HG03108 (cell line): ENCODE measurements around the gene WAS.

Experiments
- ATAC-seq: cut with Tn5 transposase; IDR thresholded peaks from one replicate; pipeline ENCODE4 v1.9.1; 2021; ENCODE audit warnings: moderate library complexity; ENCODE audit not compliant: unreplicated experiment

The WAS gene

DNA sequence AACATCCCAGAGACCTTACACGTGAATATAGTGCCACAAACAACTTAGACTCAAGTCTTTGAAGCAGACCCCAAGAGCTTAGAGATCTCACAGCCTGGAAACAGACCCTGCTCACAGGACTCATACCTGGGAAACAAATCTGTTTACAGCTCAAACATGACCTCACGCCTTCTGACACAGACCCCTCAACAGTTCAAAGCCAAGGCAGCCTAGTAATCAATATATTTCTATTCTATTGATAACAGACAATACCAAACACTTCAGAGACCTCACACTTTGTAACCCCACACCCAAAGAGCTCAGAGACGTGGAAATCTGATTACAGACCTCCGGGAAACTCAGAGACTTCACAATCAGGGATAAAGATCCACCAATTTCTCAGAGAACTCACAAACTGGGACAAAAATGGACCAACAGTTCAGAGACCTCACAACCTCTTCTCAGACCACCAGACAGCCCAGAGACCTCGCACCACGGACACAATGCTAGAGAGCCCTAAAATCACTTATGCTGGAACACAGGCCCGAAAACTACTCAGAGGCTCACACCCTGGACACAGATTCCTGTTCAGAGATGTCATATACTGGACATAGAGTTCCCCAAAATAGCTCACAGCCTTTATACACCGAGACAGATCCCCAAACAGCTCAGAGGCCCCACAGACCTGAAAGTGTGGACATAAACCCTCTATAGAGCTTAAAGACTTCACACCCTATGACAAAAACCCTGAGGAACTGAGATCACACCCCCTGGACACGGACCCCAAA lies 27.7 kb downstream of the WAS start:
- no peak for ATAC-seq

DNA sequence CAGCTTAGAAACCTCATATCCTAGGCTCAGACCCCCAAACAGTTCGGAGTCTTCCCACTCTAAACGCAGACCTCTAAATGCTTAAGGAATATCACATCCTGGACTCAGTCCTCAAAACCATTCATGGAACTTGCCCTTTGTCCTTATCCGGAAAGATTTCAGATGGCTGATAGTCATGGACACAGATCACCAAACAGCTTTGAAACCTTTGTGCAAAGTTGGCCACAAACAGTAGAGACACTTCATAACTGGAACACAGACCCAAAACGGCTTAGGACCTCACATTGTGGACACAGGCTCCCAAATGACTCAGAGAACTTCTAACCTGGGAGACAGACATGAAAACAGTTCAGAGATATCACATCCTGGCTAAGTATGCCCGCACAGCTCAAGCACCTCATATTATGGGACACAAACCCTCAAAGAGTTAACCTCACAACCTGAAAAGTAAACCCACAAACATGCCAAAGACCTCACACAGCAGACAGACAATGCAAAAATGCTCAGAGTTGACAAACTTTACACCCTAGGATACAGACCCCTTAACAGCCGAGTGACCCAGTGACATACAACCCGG lies 28.4 kb downstream of the WAS start:
- no peak for ATAC-seq

DNA sequence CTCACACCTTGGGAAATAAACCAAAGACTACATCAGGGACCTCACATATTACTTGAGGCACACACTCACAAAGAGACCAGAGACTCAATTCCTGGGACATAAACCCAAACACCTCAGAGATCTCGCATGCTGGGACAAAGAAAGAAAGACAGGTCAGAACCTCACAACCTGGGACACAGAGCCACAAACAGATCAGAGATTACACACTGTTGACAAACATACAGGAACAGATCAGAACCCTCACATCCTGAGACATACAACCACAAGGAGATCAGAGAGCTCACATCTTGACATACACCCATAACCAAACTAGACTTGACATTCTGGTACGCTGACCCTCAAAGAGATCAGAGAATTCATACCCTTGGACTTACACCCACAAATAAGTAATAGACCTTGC lies 30.2 kb downstream of the WAS start:
- no peak for ATAC-seq

DNA sequence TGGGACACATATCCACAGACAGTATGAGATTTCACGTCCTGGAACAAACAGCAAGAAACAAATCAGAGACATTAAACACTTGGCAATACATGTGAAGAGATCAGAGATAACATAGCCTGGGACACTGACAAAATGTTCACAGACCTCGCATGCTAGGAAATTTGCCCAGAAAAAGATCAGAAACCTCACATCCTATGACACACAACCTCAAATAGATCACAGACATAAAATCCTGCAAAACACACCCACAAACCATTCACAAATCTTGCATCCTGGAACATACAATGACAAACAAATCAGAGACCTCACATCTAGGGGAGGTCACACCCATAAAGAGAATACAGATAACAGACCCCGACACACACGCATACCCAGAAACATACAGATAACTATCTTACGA lies 31.0 kb downstream of the WAS start:
- ATAC-seq: no peak

DNA sequence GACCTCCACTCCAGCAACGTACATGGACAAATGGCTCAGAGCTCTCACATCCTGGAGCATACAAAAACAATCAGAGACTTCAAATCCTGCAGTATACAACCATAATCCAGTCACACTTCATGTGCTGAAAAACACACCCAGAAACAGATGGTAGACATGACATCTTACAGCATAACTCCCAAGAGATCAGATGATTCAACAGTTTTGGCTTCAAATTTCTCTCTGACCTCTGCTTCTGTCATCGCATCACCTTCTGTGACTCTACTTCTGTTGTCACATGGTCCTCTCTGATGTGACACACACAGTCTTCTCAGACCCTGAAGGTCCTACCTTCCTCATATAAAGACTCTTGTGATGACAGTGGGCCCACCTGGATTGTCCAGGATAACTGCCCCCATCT lies 31.5 kb downstream of the WAS start:
- no peak for ATAC-seq

DNA sequence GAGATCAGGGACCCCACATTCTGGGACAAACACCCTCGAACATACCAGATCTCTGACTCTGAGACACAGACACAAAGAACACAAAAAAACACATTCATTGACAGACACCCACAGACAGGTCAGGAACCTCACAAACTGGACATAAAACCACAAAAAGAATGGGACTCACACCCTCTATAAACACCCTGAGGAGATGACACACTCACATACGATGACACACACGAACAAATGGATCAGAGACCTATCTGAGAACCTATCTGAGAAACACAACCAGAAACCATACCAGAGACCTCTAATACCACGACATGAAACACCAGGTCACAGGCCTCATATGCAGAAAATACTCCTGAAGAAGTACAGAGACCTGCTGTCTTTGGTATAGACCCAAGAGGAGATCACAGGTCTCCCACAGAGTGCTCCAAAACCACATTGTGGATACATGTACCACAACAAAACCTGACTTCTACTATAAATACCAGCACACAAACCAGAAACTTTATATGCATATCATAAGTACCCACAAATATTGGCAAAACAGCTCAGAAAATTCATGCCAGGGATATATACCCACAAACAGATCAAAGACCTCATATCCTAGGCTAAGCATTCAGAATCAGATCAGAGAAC lies 32.4 kb downstream of the WAS start:
- no peak for ATAC-seq

DNA sequence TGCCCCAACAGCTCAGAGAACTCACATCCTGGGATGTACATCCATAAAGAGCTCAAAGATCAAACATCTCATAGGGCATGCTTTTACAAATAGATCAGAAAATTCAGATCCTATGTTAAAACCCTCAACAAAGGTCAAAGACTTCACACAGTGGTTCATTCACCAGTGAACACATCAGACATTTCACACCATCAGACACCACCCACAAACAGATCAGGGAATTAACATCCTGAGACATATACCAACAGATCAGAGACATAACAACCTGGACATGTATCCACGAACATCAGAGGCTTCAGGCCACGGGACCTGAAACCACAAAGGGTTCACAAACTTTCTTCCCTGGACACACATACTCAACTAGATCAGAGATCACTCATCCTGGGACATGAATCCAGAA lies 36.4 kb downstream of the WAS start:
- no peak for ATAC-seq

DNA sequence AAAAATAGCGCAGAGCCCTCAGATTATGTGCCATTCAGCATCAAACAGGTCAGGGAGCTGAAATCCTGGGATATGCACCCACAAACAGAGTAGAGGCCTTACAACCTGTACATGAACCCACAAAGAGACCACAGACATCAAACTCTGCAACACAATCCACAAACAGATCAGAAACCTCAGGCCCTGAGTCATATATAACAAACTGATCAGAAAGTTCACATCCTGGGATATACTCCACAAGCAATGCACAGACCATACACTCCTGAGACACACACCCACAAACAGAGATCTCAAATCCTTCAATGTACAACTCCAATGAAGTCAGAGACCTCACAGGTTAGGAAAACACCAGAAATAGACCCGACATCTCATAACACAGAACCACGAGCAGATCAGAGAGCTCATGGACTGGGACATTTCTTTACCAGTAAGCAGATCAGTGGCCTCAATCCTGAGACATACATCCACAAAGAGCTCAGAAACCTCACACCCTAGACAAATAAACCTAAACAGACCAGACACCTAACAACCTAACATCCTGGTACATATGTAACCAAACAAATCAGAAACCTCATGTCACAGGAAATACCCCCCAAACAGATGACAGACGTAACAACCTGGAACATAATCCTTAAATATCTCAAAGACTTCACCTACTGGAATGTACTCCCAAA lies 37.1 kb downstream of the WAS start:
- no peak for ATAC-seq

DNA sequence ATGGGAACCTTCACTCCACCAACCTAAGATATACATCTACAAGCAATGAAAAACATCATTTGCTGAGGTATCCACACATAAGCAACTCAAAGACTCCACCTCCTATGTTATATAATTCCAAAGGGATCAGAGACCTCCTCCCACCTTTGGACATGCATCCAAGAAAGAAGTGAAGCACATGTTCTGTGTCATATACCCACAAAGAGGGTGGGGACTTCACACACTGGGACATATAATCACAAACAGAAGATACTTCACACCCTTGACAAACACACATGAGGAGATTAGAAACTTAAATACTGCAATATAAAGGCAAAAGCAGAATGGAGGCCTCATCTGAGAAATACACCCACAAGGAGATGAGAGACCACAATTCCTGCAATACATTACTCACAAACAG lies 38.3 kb downstream of the WAS start:
- no peak for ATAC-seq

DNA sequence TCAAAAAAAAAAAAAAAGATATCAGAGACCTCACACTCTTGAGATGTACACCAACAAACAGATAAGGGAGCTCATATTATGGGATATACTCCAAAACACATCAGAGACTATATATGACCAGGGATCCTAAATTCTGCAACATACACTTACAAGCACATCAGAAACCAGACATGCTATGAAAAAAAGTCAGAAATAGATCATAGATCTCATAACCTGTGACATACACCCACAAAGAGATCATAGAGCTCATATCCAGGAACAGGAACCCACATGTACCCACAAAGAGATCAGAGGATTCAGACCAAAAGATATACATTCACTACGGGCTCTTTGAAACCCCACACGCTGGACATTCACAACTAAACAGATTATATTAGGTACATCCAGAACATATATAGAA lies 43.0 kb downstream of the WAS start:
- no peak for ATAC-seq

DNA sequence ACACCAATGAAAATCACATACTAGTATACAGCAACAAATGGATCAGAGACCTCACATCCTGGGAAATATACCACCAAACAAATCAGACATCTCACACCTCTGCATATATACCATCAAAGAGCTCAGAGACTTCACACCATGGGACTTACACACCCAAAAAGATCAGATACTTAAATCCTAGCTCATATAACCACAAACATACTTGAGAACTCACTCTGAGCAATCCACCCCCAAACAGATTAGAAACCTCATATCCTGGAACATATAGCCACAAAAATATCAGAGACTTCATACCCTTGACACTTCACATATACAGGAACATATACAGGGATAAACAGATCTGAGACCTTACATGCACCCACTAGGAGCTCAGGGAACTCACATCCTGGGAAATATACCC lies 45.1 kb downstream of the WAS start:
- no peak for ATAC-seq

DNA sequence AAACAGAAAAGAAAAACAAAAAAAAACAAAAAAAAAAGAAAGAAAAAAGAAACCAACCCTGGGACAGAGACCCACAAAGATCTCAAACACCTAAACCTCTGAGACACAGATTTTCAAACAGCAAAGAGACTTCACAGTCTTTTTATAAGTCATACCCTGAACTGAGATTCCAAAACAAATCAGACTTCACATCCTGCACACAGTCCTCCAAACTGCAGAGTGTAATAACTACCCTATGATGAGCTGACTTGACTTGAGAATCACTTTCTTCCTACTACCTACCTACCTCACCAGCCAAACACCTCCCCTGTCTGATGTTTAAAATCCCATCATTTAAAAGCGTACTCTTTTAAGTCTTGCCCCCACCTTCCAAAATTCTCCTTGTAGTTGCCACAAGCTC lies 52.7 kb downstream of the WAS start:
- ATAC-seq: no peak

DNA sequence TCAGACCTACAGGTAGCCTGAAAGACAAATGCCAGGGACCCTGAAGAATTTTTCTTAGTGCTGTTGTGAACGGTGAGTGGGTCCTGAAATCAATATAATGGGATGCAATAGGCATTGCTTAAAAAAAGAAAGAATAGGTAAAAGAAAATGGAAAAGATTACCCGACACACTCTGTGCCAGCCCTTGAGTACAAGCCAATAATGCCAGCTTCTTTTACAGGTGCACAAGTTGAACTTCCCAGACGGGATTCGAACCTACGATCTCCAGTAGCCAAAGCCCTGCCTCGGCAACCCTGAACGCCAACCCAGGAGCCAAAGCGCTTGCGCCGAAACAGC lies 53.2 kb downstream of the WAS start:
- no peak for ATAC-seq

DNA sequence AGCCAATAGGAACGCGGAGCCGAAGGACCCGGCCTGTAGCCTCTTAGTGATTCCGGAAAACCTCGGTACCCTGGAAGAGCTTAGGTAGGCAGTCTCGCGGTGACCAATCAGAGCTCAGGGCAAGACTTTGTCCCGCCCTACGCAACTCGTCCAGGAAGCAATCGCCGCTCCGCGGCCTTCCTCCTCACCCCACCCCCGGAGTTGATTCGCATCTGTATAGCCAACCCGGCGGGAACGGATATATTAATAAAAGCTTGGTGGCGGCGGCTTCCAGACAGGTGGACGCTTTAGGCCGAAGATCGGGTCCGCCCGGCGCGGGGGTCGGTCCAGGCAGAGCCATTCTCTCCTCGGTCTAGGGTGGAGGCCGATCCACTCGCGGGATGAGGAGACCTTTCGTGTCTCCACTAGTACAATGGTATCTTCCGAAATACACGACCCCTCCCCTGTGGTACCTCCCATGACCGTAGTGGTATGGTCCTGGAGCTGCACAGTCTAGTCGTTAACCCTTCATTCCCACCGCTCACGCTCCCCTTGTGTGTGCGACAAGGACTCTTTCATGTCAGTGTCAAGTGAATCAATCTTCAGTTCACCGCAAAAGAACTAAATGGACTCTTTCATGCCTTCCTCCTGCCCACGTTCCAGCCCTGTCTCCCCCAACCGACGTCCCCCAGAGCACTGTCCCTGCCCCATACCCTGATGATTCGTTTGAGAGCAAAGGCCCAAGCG lies 53.8 kb downstream of the WAS start:
- ATAC-seq: peak; percentile 98

DNA sequence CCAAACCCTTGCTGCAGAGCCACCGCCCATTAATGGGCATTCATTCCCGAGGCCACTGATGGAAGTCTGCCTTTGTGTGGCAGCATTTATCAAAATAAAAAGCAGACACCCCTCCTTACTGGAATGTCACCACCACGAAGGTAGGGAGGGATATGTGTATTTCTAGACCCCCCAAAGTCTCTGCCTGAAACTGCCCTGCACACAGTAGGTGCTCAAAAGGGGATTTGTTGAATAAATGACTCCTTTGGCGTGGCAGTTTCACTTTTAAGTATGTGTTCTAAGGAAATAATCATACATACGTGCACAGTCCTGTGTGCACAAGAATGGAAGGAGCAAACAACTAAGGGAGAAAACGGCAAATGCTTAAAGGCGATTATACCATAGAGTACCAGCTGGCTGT lies 54.3 kb downstream of the WAS start:
- ATAC-seq: no peak
